Esophagus squamous epithelium (tissue), 4 donors: ENCODE results near the gene CEP78.

Experiments used
- CTCF ChIP-seq, 6 experiments: fragments of 450-650 bp in 4 of 6; fragments of 200-600 bp in 2 of 6; sonication (generic) in 2 of 6; IDR thresholded peaks; one replicate each; pipeline ENCODE4 v1.5.1; 2016 to 2019; ENCODE audit warnings: antibody characterized with exemption in 6 of 6, mild to moderate bottlenecking in 4 of 6, moderate library complexity in 4 of 6
- POLR2A ChIP-seq, 4 donors: fragments of 450-650 bp; IDR thresholded peaks; one replicate each; pipeline ENCODE4 v1.6.1; 2017; ENCODE audit warnings: antibody characterized with exemption in 4 of 4, mild to moderate bottlenecking in 4 of 4, moderate library complexity in 3 of 4

DNA sequence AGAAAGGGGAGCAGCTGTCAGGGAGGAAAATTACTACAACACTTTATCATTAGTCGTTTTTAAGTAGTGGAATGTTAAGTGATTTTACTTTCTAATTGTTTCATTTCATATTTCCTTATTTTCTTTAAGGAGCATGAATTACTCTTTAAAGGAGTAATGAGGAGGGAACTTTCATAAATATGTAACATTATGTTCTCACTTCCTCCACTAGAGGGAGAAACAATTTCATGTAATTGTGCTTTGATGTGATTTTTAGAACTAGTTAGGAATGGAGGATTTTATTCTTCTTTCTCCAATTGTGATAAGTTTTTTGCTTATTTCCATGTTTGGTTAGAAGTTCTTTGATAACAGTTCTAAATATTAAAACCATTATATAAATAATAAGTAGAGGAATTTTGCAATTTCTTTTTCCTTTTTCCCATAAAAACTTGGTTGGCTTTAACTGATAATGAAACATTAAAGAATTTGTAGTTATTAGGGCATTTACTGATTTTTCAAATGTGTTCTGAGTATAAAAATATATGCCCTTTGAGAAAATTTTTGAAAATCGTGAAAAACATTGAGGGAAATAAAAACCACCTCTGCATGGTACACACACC is 25.6 kb downstream of the CEP78 start:
- TF ChIP-seq CTCF (IDR thresholded peaks at IDR 0.05) (peak; percentile 21 to 75 (median 62)), POLR2A (IDR thresholded peaks at IDR 0.05) (no peak)
